Naive thymus-derived CD8-positive, alpha-beta T cell (primary cell): ENCODE results near the gene NUDCD3. TPM values are rescaled to one million over a fixed set of nuclear protein-coding genes. Genes with fewer than 3 reads are reported as not detected.

Source experiments
- ATAC-seq, 2 donors: fragments of 150-1000 bp; cut with Tn5 transposase in 1 of 2; sonication (Bioruptor Pico), chemical (Tn5 transposase) in 1 of 2; 1 replicate in 1 of 2; 2 replicates in 1 of 2; pipeline ENCODE4 v1.10.0; 2021; ENCODE audit warnings: mild to moderate bottlenecking in 2 of 2, moderate library complexity in 2 of 2
- POLR2A ChIA-PET: fragments of 350-600 bp; sonication (Branson Sonifier 250); formaldehyde crosslinking; loops from one replicate; lab custom pipeline; 2021; ENCODE audit warnings: antibody characterized with exemption; lab: Charles Lee
- DNase-seq, 10 donors: peaks; one replicate each; pipeline versions ENCODE4 v3.0.0 to v3.0.0-alpha.2; 2020 to 2022
- H3K27ac Mint-ChIP-seq, 10 donors: one replicate each; pipeline ENCODE4 v1.8.0; 2020 to 2022; ENCODE audit warnings: mild to moderate bottlenecking in 10 of 10, mixed read lengths in 10 of 10, moderate library complexity in 4 of 10, inconsistent platforms in 1 of 10
- H3K27me3 Mint-ChIP-seq, 5 donors: one replicate each; pipeline ENCODE4 v1.8.0; 2021 to 2022; ENCODE audit warnings: mixed read lengths in 5 of 5
- H3K36me3 Mint-ChIP-seq, 3 donors: one replicate each; pipeline ENCODE4 v1.8.0; 2020 to 2022; ENCODE audit warnings: mixed read lengths in 3 of 3, mild to moderate bottlenecking in 2 of 3, inconsistent platforms in 1 of 3
- H3K4me1 Mint-ChIP-seq, 4 donors: one replicate each; pipeline ENCODE4 v1.8.0; 2021 to 2022; ENCODE audit warnings: mixed read lengths in 4 of 4
- H3K4me3 Mint-ChIP-seq, 10 donors: one replicate each; pipeline ENCODE4 v1.8.0; 2020 to 2022; ENCODE audit warnings: mild to moderate bottlenecking in 10 of 10, mixed read lengths in 10 of 10, moderate library complexity in 6 of 10, inconsistent platforms in 1 of 10
- H3K9me3 Mint-ChIP-seq, 9 donors: one replicate each; pipeline ENCODE4 v1.8.0; 2020 to 2022; ENCODE audit warnings: mixed read lengths in 9 of 9, mild to moderate bottlenecking in 3 of 9, inconsistent platforms in 1 of 9, moderate library complexity in 1 of 9
- polyA plus RNA-seq, 3 donors: library from polyadenylated mRNA; unstranded; fragments of 300-500 nt; fragmentation: Illumina TruSeq; gene quantifications; one replicate each; pipeline ENCODE4 v1.2.3, GENCODE V29; 2021
- total RNA-seq, 8 experiments: library from RNA in 2 of 8; stranded (reverse) in 2 of 8; gene quantifications; one replicate each; pipeline ENCODE4 v1.2.3 and lab custom pipeline; 2021 to 2026

The NUDCD3 gene
- total and polyA plus RNA-seq, 5 experiments from 2014 or later = 54.6 to 118 (median 69.4) TPM

- peak overlapping the region in 3 of 10 donors; percentile 65 to 76 (median 73) for H3K27ac Mint-ChIP-seq
- no peaks in the 10 kb centered on the region for H3K9me3 Mint-ChIP-seq
- ATAC-seq (no peak), DNase-seq (no peak)
- POLR2A ChIA-PET = no interaction called here
- H3K4me1 Mint-ChIP-seq = peaks cover 4 to 22% (median 12%) of the 10 kb centered on the region in 4 donors
- peaks cover 0 to 6% (median 0%) of the 10 kb centered on the region in 5 donors for H3K27me3 Mint-ChIP-seq
- H3K36me3 Mint-ChIP-seq = no peaks in the 10 kb centered on the region
- no peak overlapping the region for H3K4me3 Mint-ChIP-seq
Measured at GRCh38 chr7:44375236-44375699, 115.2 kb downstream of the NUDCD3 start.

- no peak for ATAC-seq
- peaks cover 10 to 24% (median 17%) of the 10 kb centered on the region in 4 donors for H3K4me1 Mint-ChIP-seq
- peak overlapping the region in 1 of 10 donors; percentile 21 for H3K27ac Mint-ChIP-seq
Measured at GRCh38 chr7:44374007-44374763, 116.3 kb downstream of the NUDCD3 start.

GRCh38 chr7:44373418-44373740 lies 117.1 kb downstream of the NUDCD3 start:
- peaks cover 0 to 7% (median 6%) of the 10 kb centered on the region in 3 donors for H3K36me3 Mint-ChIP-seq
- DNase-seq (no peak), ATAC-seq (no peak)
- peak overlapping the region in 2 of 10 donors; percentile 74 to 89 for H3K27ac Mint-ChIP-seq
- H3K4me1 Mint-ChIP-seq = peaks cover 6 to 26% (median 15%) of the 10 kb centered on the region in 4 donors
- H3K27me3 Mint-ChIP-seq = peaks cover 0 to 18% (median 4%) of the 10 kb centered on the region in 5 donors
- peaks cover 0 to 10% (median 5%) of the 10 kb centered on the region in 9 donors for H3K9me3 Mint-ChIP-seq
- H3K4me3 Mint-ChIP-seq = peak overlapping the region in 1 of 10 donors; percentile 39
- POLR2A ChIA-PET = no interaction called here

More at GRCh38 chr7:44374007-44374763, 116.3 kb downstream of the NUDCD3 start:
- Mint-ChIP-seq H3K4me3 (no peak overlapping the region), H3K36me3 (peaks cover 0 to 5% (median 3%) of the 10 kb centered on the region in 3 donors), H3K9me3 (peaks cover 0 to 7% (median 2%) of the 10 kb centered on the region in 9 donors), H3K27me3 (peaks cover 0 to 13% (median under 1%) of the 10 kb centered on the region in 5 donors)
- POLR2A ChIA-PET = no interaction called here
- no peak for DNase-seq

- H3K27ac Mint-ChIP-seq = peak overlapping the region in 3 of 10 donors; percentile 40 to 89 (median 74)
- H3K9me3 Mint-ChIP-seq = peaks cover 0 to 10% (median 5%) of the 10 kb centered on the region in 9 donors
- POLR2A ChIA-PET = no interaction called here
- no peak for ATAC-seq
- no peak for DNase-seq
- H3K4me1 Mint-ChIP-seq = peaks cover 6 to 26% (median 14%) of the 10 kb centered on the region in 4 donors
- peaks cover 0 to 7% (median 6%) of the 10 kb centered on the region in 3 donors for H3K36me3 Mint-ChIP-seq
- H3K27me3 Mint-ChIP-seq = peaks cover 3 to 24% (median 4%) of the 10 kb centered on the region in 5 donors
- peak overlapping the region in 1 of 10 donors; percentile 39 for H3K4me3 Mint-ChIP-seq
Measured at GRCh38 chr7:44372560-44373417, 117.7 kb downstream of the NUDCD3 start.

DNA sequence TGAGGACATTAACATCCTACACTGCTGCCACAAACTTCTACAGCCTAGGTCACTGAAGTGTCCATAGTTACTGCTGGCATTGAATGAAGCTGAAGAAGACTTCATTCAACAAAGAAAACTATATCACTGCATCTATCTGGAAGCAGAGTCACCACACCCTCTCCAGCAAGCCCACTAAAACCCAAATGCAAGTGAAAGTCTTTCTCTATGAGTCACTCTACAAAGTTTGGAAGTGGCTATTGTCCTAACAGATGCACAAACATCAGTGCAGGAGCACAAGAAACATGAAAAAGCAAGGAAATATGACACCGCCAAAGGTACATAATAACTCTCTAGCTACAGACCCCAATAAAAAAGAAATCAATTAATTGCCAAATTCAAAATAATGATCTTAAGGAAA lies 121.6 kb downstream of the NUDCD3 start:
- ATAC-seq (no peak), DNase-seq (no peak)
- no peak overlapping the region for H3K4me3 Mint-ChIP-seq
- peaks cover 6 to 36% (median 12%) of the 10 kb centered on the region in 5 donors for H3K27me3 Mint-ChIP-seq
- POLR2A ChIA-PET = no interaction called here
- H3K4me1 Mint-ChIP-seq = peaks cover 4 to 15% (median 6%) of the 10 kb centered on the region in 4 donors
- H3K36me3 Mint-ChIP-seq = peaks cover 0 to 9% (median 6%) of the 10 kb centered on the region in 3 donors
- peaks cover 0 to 10% (median 5%) of the 10 kb centered on the region in 9 donors for H3K9me3 Mint-ChIP-seq
- H3K27ac Mint-ChIP-seq = no peak overlapping the region

DNA sequence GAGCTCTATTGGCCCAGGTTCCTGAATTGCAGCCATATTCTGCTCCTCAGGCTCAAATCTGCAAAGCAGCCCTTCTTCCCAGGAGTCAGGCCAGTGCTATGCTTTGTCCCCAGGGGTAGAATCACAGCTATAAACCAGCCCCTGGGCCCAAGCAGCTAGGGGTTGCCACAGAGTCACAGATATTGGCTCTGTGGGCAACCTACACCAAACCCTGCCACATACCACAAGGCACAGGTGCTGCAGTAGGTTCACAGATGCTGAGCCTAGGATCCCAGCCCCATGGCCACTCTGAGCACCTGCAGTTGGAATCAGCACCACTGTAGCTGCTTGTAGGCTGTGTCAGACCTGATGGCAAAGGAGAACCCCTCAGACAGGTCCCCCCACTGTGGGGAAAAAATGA lies 122.0 kb downstream of the NUDCD3 start:
- peaks cover 0 to 9% (median 6%) of the 10 kb centered on the region in 3 donors for H3K36me3 Mint-ChIP-seq
- DNase-seq = no peak
- peaks cover 0 to 10% (median 5%) of the 10 kb centered on the region in 9 donors for H3K9me3 Mint-ChIP-seq
- POLR2A ChIA-PET = no interaction called here
- peaks cover 4 to 15% (median 6%) of the 10 kb centered on the region in 4 donors for H3K4me1 Mint-ChIP-seq
- H3K4me3 Mint-ChIP-seq = no peak overlapping the region
- H3K27me3 Mint-ChIP-seq = peaks cover 6 to 36% (median 13%) of the 10 kb centered on the region in 5 donors
- H3K27ac Mint-ChIP-seq = no peak overlapping the region
- no peak for ATAC-seq

GRCh38 chr7:44367475-44368043 lies 122.9 kb downstream of the NUDCD3 start:
- POLR2A ChIA-PET = no interaction called here
- Mint-ChIP-seq H3K4me1 (peaks cover 2 to 15% (median 6%) of the 10 kb centered on the region in 4 donors), H3K27ac (no peak overlapping the region), H3K4me3 (peak overlapping the region in 1 of 10 donors; percentile 14), H3K9me3 (peaks cover 0 to 10% (median 5%) of the 10 kb centered on the region in 9 donors), H3K36me3 (peaks cover 0 to 9% (median 8%) of the 10 kb centered on the region in 3 donors), H3K27me3 (peaks cover 11 to 44% (median 20%) of the 10 kb centered on the region in 5 donors)
- no peak for ATAC-seq
- DNase-seq = no peak

DNA sequence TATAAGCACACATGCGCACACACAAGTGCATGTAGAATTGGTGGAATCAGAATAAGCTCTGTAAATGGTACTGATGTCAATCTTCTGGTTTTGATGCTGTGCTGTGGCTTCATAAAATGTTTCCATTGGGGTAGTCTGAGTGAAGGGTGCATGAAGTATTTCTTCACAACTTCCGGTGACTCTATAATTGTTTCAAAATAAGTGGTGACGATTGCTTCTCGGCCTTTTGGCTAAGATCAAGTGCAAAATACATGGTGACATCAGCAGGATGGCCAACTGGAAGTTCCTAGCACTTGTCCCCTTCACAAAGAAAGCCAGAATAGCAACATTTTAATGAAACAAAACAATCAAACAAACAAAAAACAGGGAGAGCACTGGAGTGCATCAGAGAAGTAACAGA lies 123.5 kb downstream of the NUDCD3 start:
- peaks cover 14 to 50% (median 23%) of the 10 kb centered on the region in 5 donors for H3K27me3 Mint-ChIP-seq

GRCh38 chr7:44353668-44354067 lies 136.8 kb downstream of the NUDCD3 start:
- ATAC-seq (no peak), DNase-seq (no peak)
- Mint-ChIP-seq H3K27me3 (peaks cover 26 to 48% (median 33%) of the 10 kb centered on the region in 5 donors), H3K27ac (no peak overlapping the region), H3K36me3 (peaks cover 0 to 43% (median 14%) of the 10 kb centered on the region in 3 donors), H3K4me1 (no peaks in the 10 kb centered on the region), H3K4me3 (no peak overlapping the region), H3K9me3 (peaks cover 0 to 67% (median 28%) of the 10 kb centered on the region in 9 donors)
- POLR2A ChIA-PET = no interaction called here

More for the DNA sequence above, 123.5 kb downstream of the NUDCD3 start:
- Mint-ChIP-seq H3K36me3 (peaks cover 0 to 14% (median 9%) of the 10 kb centered on the region in 3 donors), H3K4me1 (peaks cover 2 to 15% (median 6%) of the 10 kb centered on the region in 4 donors), H3K27ac (no peak overlapping the region), H3K4me3 (no peak overlapping the region), H3K9me3 (peaks cover 0 to 13% (median 8%) of the 10 kb centered on the region in 9 donors)
- POLR2A ChIA-PET = no interaction called here
- ATAC-seq = no peak
- no peak for DNase-seq

GRCh38 chr7:44348851-44349781 lies 141.3 kb downstream of the NUDCD3 start:
- no peak overlapping the region for H3K27ac Mint-ChIP-seq
- H3K36me3 Mint-ChIP-seq = peaks cover 0 to 30% (median 6%) of the 10 kb centered on the region in 3 donors
- no peak for ATAC-seq
- no peak for DNase-seq
- POLR2A ChIA-PET = no interaction called here
- no peak overlapping the region for H3K4me3 Mint-ChIP-seq
- peaks cover 8 to 48% (median 18%) of the 10 kb centered on the region in 5 donors for H3K27me3 Mint-ChIP-seq
- no peaks in the 10 kb centered on the region for H3K4me1 Mint-ChIP-seq
- peaks cover 0 to 40% (median 12%) of the 10 kb centered on the region in 9 donors for H3K9me3 Mint-ChIP-seq

GRCh38 chr7:44348300-44348699 lies 142.2 kb downstream of the NUDCD3 start:
- ATAC-seq (peak in 1 of 2 donors; percentile 39), DNase-seq (peak in 2 of 10 donors; percentile 4 to 7)
- peaks cover 4 to 48% (median 17%) of the 10 kb centered on the region in 5 donors for H3K27me3 Mint-ChIP-seq

More at GRCh38 chr7:44348300-44348699, 142.2 kb downstream of the NUDCD3 start:
- no peak overlapping the region for H3K27ac Mint-ChIP-seq
- POLR2A ChIA-PET = no interaction called here
- peaks cover 0 to 38% (median 12%) of the 10 kb centered on the region in 9 donors for H3K9me3 Mint-ChIP-seq
- H3K4me1 Mint-ChIP-seq = no peaks in the 10 kb centered on the region
- no peak overlapping the region for H3K4me3 Mint-ChIP-seq
- peaks cover 0 to 25% (median 6%) of the 10 kb centered on the region in 3 donors for H3K36me3 Mint-ChIP-seq
